Measurements from ENCODE around the gene SLC43A2.

SLC43A2 gene

GRCh38 chr17:1643293-1643998 lies 14.8 kb upstream of the SLC43A2 start:
- peak; percentile 60 for DNase-seq

DNA sequence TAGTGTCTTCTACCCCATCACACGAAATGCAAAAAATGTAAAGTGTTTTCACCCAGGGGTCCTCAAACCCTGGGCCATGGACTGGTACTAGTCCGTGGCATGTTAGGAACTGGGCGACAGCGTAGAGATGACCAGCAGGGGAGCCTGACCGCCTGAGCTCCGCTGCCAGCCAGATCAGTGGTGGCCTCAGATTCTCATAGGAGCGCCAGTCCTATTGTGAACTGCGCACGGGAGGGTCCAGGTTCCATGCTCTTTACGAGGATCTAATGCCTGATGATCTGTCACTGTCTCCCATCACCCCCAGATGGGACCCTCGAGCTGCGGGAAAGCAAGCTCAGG lies 12.4 kb upstream of the SLC43A2 start:
- DNase-seq: no peak

DNA sequence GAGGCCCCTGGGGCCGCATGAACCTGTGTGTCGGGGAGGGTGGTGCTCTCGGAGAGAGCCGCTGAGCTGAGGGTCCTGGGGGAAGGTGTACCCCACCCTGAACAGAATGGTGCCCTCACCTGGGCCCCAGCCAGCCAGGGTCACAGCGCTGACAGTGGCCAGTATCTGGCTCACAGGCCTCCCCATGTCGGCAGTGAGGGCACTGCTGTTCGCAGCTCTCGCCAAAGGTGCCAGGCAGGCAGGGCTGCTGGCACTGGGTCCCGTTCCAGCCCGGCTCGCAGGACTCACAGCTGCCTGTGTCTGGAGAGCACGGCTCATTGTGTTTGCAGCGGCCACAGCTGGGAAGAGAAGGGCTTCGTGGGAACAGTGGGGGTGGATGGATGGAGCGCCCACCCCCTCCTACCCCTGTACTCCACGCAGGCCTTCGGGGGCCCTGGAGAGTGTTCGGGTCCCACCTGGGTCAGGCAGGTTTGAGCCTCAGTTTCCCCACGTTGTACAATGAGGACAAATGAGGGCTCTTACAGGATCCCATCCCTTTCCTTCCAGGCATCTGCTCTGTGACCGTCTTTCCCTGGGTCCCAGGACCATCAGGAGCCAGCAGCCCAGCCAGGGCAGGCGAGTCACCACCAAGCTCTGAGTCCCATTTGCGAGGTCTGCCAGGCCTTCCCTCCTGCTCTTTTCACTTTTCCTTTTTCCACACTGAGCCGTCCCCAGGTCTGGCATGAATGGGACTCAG lies 11.9 kb upstream of the SLC43A2 start:
- DNase-seq: no peak

GRCh38 chr17:1639549-1640180 lies 11.0 kb upstream of the SLC43A2 start:
- DNase-seq: no peak

- no peak for DNase-seq
These were observed 10.1 kb upstream of the SLC43A2 start for GRCh38 chr17:1638624-1639300.

DNA sequence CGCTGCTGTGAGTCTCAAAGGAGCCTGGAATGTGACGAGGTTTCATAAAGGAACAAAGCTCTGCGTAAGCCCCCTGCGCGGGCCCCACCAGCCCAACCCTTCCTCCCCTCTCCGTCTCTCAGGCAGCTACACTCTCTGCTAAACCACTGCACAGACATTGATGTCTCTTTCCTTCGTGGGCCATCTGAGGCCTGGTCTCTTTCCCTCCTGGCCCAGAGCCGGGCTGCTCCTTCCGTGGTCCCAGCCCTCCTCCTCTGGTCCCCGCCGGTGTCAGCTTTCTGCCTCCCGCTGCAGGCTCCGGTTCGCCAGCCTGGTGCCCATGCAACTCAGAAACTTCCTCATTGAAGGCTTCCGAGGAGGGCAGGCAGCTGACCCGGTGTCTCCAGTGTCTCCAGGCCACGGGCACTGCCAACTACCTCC lies 9.5 kb upstream of the SLC43A2 start:
- DNase-seq: no peak

- no peak for DNase-seq
These were observed 8.2 kb upstream of the SLC43A2 start for GRCh38 chr17:1636732-1637285.

DNA sequence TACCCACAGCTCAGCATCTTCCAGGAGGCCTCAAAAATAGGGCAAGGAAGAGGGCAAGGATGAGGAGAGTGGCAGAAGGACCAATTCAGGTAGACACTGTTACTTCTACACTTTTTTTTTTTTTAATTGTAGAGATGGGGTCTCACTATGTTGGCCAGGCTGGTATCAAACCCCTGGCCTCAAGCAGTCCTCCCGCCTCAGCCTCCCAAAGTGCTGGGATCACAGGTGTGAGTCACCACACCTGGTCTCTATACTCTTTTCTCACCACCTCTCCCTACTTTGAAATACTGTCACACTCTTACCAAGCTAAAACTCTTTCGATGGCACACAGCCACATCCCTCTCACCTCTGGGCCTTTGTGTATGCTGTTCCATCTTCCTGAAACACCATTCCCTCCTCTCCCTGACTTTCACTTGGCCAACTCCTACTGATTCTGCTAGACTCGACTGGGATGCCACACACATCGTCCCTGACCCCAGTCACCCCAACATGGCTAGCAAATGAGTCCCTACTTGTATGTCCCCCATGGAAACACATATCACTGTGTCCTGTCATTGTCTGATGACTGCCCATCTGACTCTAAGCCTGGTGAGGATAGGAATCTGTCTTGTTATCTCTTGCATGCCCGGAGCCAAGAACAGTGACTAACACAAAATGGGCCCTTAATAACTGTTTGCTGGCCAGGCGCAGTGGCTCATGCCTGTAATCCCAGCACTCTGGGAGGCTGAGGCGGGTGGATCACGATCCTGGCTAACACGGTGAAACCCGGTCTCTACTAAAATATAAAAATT lies 7.2 kb upstream of the SLC43A2 start:
- DNase-seq: no peak

- no peak for DNase-seq
These were observed 6.4 kb upstream of the SLC43A2 start for GRCh38 chr17:1634841-1635650.

- no peak for DNase-seq
These were observed 2.0 kb upstream of the SLC43A2 start for GRCh38 chr17:1630662-1631061.

DNA sequence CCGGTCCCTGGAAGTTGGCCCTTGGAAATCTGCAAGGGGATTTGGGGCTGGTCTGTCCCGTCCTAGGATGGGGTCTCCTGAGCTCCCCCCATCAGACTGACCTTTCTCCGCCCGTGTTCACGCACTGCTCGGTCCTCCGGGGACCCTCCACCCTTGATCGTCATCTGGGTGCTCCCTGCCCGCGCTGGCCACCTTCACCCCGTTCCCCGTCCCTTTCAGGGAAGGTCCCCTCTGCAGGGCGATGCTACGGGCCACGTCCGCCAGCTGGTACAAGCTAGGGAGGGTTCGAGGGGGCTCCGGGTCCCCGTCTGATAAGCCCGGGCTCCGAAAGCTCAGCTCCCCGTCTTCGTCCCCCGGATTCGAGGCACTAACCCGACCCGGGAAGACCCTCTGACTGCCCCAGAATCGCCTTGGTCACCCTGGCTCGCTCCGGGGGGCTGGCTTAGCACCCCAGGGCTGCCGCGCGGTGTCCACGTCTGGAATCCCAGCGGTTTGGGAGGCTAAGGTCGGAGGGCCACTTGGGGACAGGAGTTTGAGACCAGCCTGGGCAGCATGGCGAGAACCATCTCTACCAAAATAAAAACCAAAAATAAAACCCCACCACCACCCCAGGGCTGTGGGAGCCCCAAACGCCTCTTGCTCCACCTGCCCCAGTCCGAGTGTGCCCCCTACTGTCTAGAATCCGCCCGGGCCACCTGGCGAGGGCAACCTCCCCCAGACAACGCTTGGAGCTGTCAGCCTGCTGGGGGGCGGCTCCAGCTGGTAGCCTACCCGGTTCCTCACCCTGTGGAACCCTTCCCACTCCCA lies 1.1 kb upstream of the SLC43A2 start:
- DNase-seq: peak; percentile 77

GRCh38 chr17:1628856-1629503 lies 346 bp upstream of the SLC43A2 start:
- DNase-seq: peak; percentile 90

DNA sequence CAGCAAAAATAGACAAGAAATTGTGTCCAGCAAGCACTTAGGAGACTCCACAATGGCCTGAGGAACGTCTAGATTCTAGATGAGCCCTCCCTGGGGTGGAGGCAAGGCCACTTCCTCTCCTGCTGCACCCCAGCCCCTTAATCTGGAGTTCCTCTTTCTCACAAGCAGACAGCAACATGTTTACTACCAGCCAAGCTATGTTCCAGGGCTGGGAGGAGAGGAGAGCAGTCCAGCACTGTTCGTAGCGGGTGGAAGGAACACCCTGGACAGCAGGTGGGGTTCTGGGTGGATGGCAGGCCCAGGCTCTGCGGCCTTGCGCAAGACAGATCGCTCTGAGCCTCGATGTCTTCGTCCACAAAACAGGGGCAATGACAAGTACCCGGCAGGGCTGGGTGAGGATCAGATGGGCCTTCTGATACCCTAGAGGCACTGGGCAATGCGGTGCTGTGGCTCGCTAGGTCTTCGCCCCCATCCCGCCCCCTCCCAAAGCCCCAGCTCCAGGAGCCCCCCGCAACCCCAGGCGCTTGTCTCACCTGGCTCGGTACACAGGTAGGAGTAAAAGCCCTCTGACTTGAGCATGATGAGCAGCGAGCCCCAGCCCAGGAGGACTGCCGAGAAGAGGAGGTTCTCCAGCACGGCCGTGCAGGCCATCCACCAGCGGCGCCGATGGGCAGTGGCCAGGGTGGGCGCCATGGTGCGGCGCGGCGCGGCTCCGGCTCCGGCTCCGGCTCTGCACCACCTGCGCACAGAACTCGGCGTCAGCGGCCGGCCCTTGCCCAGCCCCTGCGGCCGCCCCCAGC lies 1.3 kb downstream of the SLC43A2 start:
- DNase-seq: no peak

GRCh38 chr17:1626333-1626732 lies 2.3 kb downstream of the SLC43A2 start:
- no peak for DNase-seq

DNA sequence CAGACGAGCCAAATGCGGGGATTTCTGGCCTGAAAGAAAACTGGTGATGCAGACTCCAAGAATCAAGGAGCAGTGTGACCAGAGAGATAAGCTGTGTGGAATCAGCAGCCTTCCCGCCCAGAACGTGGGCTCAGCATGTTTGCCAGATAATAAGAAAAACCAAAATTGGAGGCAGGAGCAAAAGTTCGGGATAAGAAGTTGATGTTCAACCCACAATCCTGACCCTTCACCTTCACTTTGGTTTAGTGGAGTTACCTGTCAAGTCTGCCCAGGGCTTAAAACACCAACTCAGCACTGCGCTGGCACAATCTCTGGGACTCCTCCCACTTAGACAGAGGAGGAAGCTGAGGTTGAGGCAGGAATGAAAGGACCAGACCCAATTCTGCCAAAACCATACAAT lies 3.1 kb downstream of the SLC43A2 start:
- no peak for DNase-seq

GRCh38 chr17:1625053-1625452 lies 3.6 kb downstream of the SLC43A2 start:
- no peak for DNase-seq

GRCh38 chr17:1624650-1625049 lies 4.0 kb downstream of the SLC43A2 start:
- no peak for DNase-seq

DNA sequence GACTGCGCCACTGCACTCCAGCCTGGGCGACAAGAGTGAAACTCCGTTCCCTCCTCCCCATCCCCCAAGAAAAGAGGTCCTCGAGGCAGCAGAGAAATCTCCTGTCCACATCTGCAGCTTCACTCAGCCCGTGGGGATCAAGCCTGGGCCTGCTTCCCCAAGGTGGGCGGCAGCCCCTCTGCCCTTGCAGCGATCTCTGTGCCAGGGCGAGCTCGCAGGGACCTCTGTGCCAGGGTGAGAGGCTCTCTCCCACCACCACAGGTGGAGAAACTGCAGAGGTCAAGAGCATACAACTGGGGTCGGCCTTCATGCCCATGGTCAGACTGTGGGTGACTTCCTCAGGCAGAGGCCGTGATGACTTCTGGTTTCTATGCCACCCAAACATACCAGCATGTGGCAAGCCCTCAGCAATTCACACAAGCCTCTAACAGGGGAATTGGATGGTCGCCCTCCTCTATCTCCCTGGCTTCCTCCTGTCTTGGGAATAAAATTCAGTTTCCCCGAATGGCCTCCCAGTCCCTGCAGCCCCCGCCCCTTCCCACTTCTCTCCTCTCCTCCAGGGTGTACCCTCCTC lies 5.5 kb downstream of the SLC43A2 start:
- no peak for DNase-seq
